HCT116 (cell line): ENCODE results near the gene GABBR2.

Experiments used
- CTCF ChIP-seq, 3 experiments: fragments of 200-600 bp in 1 of 3; sonication (generic) in 1 of 3; IDR thresholded peaks in 2 of 3; conservative IDR thresholded peaks in 1 of 3; 2 replicates each; pipeline ENCODE4 v1.5.1; 2012 to 2017; ENCODE audit warnings: low read depth in 2 of 3, low read length in 2 of 3, antibody characterized with exemption in 1 of 3, borderline replicate concordance in 1 of 3, control low read depth in 1 of 3, mild to moderate bottlenecking in 1 of 3, mixed read lengths in 1 of 3, mixed run types in 1 of 3, moderate library complexity in 1 of 3; ENCODE audit not compliant: insufficient read depth in 1 of 3
- FOSL1 ChIP-seq: IDR thresholded peaks from 2 replicates; pipeline ENCODE4 v1.6.1; 2012; ENCODE audit warnings: low read depth
- POLR2AphosphoS5 ChIP-seq: IDR thresholded peaks from 2 replicates; pipeline ENCODE4 v1.6.1; 2011; ENCODE audit warnings: mild to moderate bottlenecking, low read depth, low read length, moderate library complexity

- TF ChIP-seq CTCF (IDR thresholded peaks at IDR 0.05 in 2 of 3, conservative IDR thresholded peaks at IDR 0.05 in 1 of 3; ENCODE audit: borderline replicate concordance in 1 of 3, insufficient read depth in 1 of 3, low read depth in 2 of 3, low read length in 2 of 3) (no peak), FOSL1 (no peak), POLR2AphosphoS5 (no peak)
Observed at GRCh38 chr9:98549401-98549800, 159.3 kb downstream of the GABBR2 start.
